ENCODE data around the gene RNF186. TPM values are rescaled to one million over a fixed set of nuclear protein-coding genes. Genes with fewer than 3 reads are reported as not detected.

Gene RNF186
- total RNA-seq, 2 experiments from 2014 or later: not detected

- Mint-ChIP-seq H3K36me3 (ENCODE audit: low read depth) (peaks cover 12% of the 10 kb centered on the region), H3K9me3 (no peaks in the 10 kb centered on the region), H3K27me3 (no peaks in the 10 kb centered on the region), H3K4me3 (peak within 1 kb of the TSS; percentile 75), H3K27ac (peak within 1 kb of the TSS; percentile 92), H3K4me1 (ENCODE audit: low read depth) (peaks cover 24% of the 10 kb centered on the region)
- intact Hi-C loops (cut with micrococcal nuclease): no loop called here
- peak; percentile 52 for TF ChIP-seq CTCF (IDR thresholded peaks at IDR 0.05)
- peak; percentile 85 for ATAC-seq
- DNase-seq: peak; percentile 71
- ChIA-PET CTCF (interaction anchor here (1.0 kb wide), 1 partner anchor 12 kb away, joined by 3 read pairs; no protein-coding TSS in a partner anchor), POLR2A (interaction anchor here (1.3 kb wide), 1 partner anchor 9 kb away, joined by 4 read pairs; no protein-coding TSS in a partner anchor)
These were observed 15.6 kb downstream of the RNF186 start, which contains the start of gene TMCO4 for GRCh38 chr1:19799230-19800075. TMCO4 (minus strand) TSS chr1:19799916; CDS start chr1:19780758, 19,158 bp downstream.

GRCh38 chr1:19798486-19799229 lies 16.4 kb downstream of the RNF186 start:
- TF ChIP-seq CTCF (IDR thresholded peaks at IDR 0.05): no peak
- H3K36me3 Mint-ChIP-seq (ENCODE audit: low read depth): peaks cover 12% of the 10 kb centered on the region
- H3K9me3 Mint-ChIP-seq: no peaks in the 10 kb centered on the region
- DNase-seq: no peak
- H3K4me1 Mint-ChIP-seq (ENCODE audit: low read depth): peaks cover 24% of the 10 kb centered on the region
- intact Hi-C loops (cut with micrococcal nuclease): no loop called here
- CTCF ChIA-PET: interaction anchor here (1.0 to 1.2 kb wide), 2 partner anchors 11 to 83 kb away, joined by 3 to 4 read pairs; no protein-coding TSS in a partner anchor
- H3K4me3 Mint-ChIP-seq: peak overlapping the region; percentile 75
- no peak for ATAC-seq
- POLR2A ChIA-PET: interaction anchor here (1.3 kb wide), 1 partner anchor 10 kb away, joined by 4 read pairs; no protein-coding TSS in a partner anchor
- H3K27ac Mint-ChIP-seq: peak overlapping the region; percentile 90
- H3K27me3 Mint-ChIP-seq: no peaks in the 10 kb centered on the region

GRCh38 chr1:19797827-19798226 lies 17.3 kb downstream of the RNF186 start:
- ATAC-seq (no peak), DNase-seq (no peak)
- intact Hi-C loops (cut with micrococcal nuclease): no loop called here
- ChIA-PET POLR2A (interaction anchor here (1.3 kb wide), 1 partner anchor 11 kb away, joined by 4 read pairs; no protein-coding TSS in a partner anchor), CTCF (interaction anchor here (1.2 kb wide), 1 partner anchor 83 kb away, joined by 4 read pairs; no protein-coding TSS in a partner anchor)
- H3K4me1 Mint-ChIP-seq (ENCODE audit: low read depth): peaks cover 24% of the 10 kb centered on the region
- no peak for TF ChIP-seq CTCF (IDR thresholded peaks at IDR 0.05)
- H3K27me3 Mint-ChIP-seq: no peaks in the 10 kb centered on the region
- H3K4me3 Mint-ChIP-seq: no peak overlapping the region
- H3K9me3 Mint-ChIP-seq: no peaks in the 10 kb centered on the region
- H3K27ac Mint-ChIP-seq: no peak overlapping the region
- peaks cover 16% of the 10 kb centered on the region for H3K36me3 Mint-ChIP-seq (ENCODE audit: low read depth)

GRCh38 chr1:19794583-19794982 lies 20.5 kb downstream of the RNF186 start:
- H3K27ac Mint-ChIP-seq: no peak overlapping the region
- CTCF ChIA-PET: no interaction called here
- H3K9me3 Mint-ChIP-seq: no peaks in the 10 kb centered on the region

More at GRCh38 chr1:19794583-19794982, 20.5 kb downstream of the RNF186 start:
- Mint-ChIP-seq H3K27me3 (no peaks in the 10 kb centered on the region), H3K36me3 (ENCODE audit: low read depth) (peaks cover 35% of the 10 kb centered on the region), H3K4me1 (ENCODE audit: low read depth) (peaks cover 15% of the 10 kb centered on the region), H3K4me3 (no peak overlapping the region)
- TF ChIP-seq CTCF (IDR thresholded peaks at IDR 0.05): no peak
- no peak for DNase-seq
- no peak for ATAC-seq
- intact Hi-C loops (cut with micrococcal nuclease): no loop called here
- POLR2A ChIA-PET: interaction anchor here (1.4 kb wide), 1 partner anchor 12 kb away, joined by 3 read pairs; no protein-coding TSS in a partner anchor
